Measurements from ENCODE around the gene PALB2. TPM values are rescaled to one million over a fixed set of nuclear protein-coding genes. Genes with fewer than 3 reads are reported as not detected.

The PALB2 gene
- total and polyA plus RNA-seq, 9 of the 15 experiments (the other 6 are each of a cell fraction or from before 2014, with no cell fraction given), result 7.0 to 25.8 (median 15.2) TPM

DNA sequence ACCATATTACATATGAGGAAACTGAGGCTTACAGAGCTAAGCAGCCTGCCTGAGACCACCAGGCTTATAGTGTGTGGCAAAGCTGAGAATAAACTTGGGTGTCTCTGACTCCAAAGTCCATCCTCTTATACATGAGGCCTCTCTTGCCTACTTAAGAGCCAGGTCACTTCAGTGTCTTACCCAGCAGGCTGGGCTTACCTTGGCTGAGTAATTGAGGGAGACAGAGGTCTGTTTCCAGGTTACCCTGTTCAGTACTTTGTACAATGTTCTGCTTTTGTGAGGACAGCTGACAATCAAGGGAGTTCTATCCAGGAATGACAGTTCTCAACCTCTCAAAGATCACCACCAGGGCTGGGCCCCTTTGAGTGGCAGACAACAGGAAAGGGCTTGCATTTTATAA is 59.3 kb downstream of the PALB2 start:
- H4K20me1 ChIP-seq (replicated peaks; ENCODE audit: control insufficient read depth, insufficient read depth, low read length), result no peaks in the 10 kb centered on the region; the same call in none of the 2 replicates
- H3K9ac ChIP-seq (ENCODE audit: insufficient read depth in 1 of 2, low read depth in 2 of 2, low read length in 2 of 2), result no peak overlapping the region
- POLR2A ChIA-PET, result interaction anchor here (0.6 kb wide), 1 partner anchor 115 kb away, joined by 3 read pairs; no protein-coding TSS in a partner anchor
- CTCF ChIA-PET (ENCODE audit: low intra/inter-chr PET ratio), result no interaction called here
- DNase-seq (ENCODE audit: extremely low read depth in 1 of 4, low spot score in 3 of 4), result no peak
- intact Hi-C loops (cut with micrococcal nuclease), result no loop called here
- H3K4me1 ChIP-seq (replicated peaks in 1 of 2; ENCODE audit: control insufficient read depth in 2 of 2, insufficient read depth in 2 of 2, low read length in 2 of 2), result no peaks in the 10 kb centered on the region; a peak in 1 of 5 replicates
- BruUV-seq (replicated peaks), result no TSS peak
- no peak overlapping the region for H3K27ac ChIP-seq (ENCODE audit: extremely low read depth, low read depth, low read length)
- peaks cover 69% of the 10 kb centered on the region for H3K36me3 ChIP-seq (ENCODE audit: control insufficient read depth, insufficient read depth, low read length)
- H3K4me2 ChIP-seq (ENCODE audit: insufficient read depth, low read length), result no peak overlapping the region
- no peaks in the 10 kb centered on the region for H3K9me3 ChIP-seq (replicated peaks; ENCODE audit: control insufficient read depth, insufficient read depth, low read depth, low read length)
- no peak overlapping the region for H2AFZ ChIP-seq (ENCODE audit: low read depth, low read length)
- no peaks in the 10 kb centered on the region for H3K27me3 ChIP-seq (ENCODE audit: control insufficient read depth in 2 of 2, insufficient read depth in 2 of 2, low read length in 2 of 2)
- no peaks in the 10 kb centered on the region for H3K9me1 ChIP-seq (ENCODE audit: control insufficient read depth, insufficient read depth, low read length)
- no peak overlapping the region for H3K4me3 ChIP-seq
- no peaks in the 10 kb centered on the region for H3K79me2 ChIP-seq (ENCODE audit: control insufficient read depth, insufficient read depth, low read length)
- TF ChIP-seq EP300 (IDR thresholded peaks at IDR 0.05; ENCODE audit: low read length), result no peak
- no peak for TF ChIP-seq RFX1 (IDR thresholded peaks at IDR 0.05)
- TF ChIP-seq BRD4 (IDR thresholded peaks at IDR 0.05), result no peak
- TF ChIP-seq, protein P1, sequence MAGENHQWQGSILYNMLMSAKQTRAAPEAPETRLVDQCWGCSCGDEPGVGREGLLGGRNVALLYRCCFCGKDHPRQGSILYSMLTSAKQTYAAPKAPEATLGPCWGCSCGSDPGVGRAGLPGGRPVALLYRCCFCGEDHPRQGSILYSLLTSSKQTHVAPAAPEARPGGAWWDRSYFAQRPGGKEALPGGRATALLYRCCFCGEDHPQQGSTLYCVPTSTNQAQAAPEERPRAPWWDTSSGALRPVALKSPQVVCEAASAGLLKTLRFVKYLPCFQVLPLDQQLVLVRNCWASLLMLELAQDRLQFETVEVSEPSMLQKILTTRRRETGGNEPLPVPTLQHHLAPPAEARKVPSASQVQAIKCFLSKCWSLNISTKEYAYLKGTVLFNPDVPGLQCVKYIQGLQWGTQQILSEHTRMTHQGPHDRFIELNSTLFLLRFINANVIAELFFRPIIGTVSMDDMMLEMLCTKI (IDR thresholded peaks at IDR 0.05; ENCODE audit: partially characterized antibody), result no peak
- TF ChIP-seq SMC3 (conservative IDR thresholded peaks at IDR 0.05; ENCODE audit: insufficient read depth, low read depth, low read length), result no peak
- no peak for TF ChIP-seq RFX7 (CRISPR knock-in tag; IDR thresholded peaks at IDR 0.05)
- TF ChIP-seq NFE2L1 (tag; IDR thresholded peaks at IDR 0.05; ENCODE audit: borderline replicate concordance, low read depth), result no peak
- no peak for TF ChIP-seq ZNF766 (CRISPR knock-in tag; conservative IDR thresholded peaks at IDR 0.05)
- TF ChIP-seq, protein P2, sequence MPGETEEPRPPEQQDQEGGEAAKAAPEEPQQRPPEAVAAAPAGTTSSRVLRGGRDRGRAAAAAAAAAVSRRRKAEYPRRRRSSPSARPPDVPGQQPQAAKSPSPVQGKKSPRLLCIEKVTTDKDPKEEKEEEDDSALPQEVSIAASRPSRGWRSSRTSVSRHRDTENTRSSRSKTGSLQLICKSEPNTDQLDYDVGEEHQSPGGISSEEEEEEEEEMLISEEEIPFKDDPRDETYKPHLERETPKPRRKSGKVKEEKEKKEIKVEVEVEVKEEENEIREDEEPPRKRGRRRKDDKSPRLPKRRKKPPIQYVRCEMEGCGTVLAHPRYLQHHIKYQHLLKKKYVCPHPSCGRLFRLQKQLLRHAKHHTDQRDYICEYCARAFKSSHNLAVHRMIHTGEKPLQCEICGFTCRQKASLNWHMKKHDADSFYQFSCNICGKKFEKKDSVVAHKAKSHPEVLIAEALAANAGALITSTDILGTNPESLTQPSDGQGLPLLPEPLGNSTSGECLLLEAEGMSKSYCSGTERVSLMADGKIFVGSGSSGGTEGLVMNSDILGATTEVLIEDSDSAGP (CRISPR knock-in tag; IDR thresholded peaks at IDR 0.05), result no peak
- no peak for TF ChIP-seq CBX3 (IDR thresholded peaks at IDR 0.05; ENCODE audit: borderline replicate concordance in 1 of 2, low read length in 2 of 2)
- TF ChIP-seq ZNF134 (CRISPR knock-in tag; conservative IDR thresholded peaks at IDR 0.05), result no peak
- TF ChIP-seq, protein P3, sequence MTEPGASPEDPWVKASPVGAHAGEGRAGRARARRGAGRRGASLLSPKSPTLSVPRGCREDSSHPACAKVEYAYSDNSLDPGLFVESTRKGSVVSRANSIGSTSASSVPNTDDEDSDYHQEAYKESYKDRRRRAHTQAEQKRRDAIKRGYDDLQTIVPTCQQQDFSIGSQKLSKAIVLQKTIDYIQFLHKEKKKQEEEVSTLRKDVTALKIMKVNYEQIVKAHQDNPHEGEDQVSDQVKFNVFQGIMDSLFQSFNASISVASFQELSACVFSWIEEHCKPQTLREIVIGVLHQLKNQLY (CRISPR knock-in tag; conservative IDR thresholded peaks at IDR 0.05), result no peak
- no peak for ATAC-seq
- FAIRE-seq, result no peak
- in situ Hi-C loops (cut with MboI), result no loop called here

Measured in K562 (cell line).